Mucosa of rectum (tissue), 2 donors: ENCODE measurements around the gene CDRT15.
A peak's percentile ranks its signal among the peaks of the same experiment; 100 is the strongest.

Experiments
- H3K27ac ChIP-seq, 2 donors: one replicate each; pipeline ENCODE4 v1.7.0; 2013; ENCODE audit warnings: inconsistent platforms in 2 of 2, low read depth in 2 of 2, low read length in 2 of 2
- H3K27me3 ChIP-seq, 2 donors: one replicate each; pipeline ENCODE4 v1.7.0; 2013; ENCODE audit warnings: low read length in 2 of 2; ENCODE audit not compliant: control insufficient read depth in 2 of 2, insufficient read depth in 2 of 2
- H3K36me3 ChIP-seq, 2 donors: one replicate each; pipeline ENCODE4 v1.7.0; 2013; ENCODE audit warnings: low read length in 2 of 2; ENCODE audit not compliant: control insufficient read depth in 2 of 2, insufficient read depth in 2 of 2
- H3K4me1 ChIP-seq, 2 donors: one replicate each; pipeline ENCODE4 v1.7.0; 2013; ENCODE audit warnings: low read length in 2 of 2, mild to moderate bottlenecking in 1 of 2; ENCODE audit not compliant: control insufficient read depth in 2 of 2, insufficient read depth in 2 of 2
- H3K4me3 ChIP-seq, 2 donors: one replicate each; pipeline ENCODE4 v1.7.0; 2013; ENCODE audit warnings: low read length in 2 of 2
- H3K9ac ChIP-seq, 2 donors: one replicate each; pipeline ENCODE4 v1.7.0; 2013; ENCODE audit warnings: low read length in 2 of 2, low read depth in 1 of 2, mild to moderate bottlenecking in 1 of 2
- H3K9me3 ChIP-seq, 2 donors: one replicate each; pipeline ENCODE4 v1.7.0; 2013; ENCODE audit warnings: low read length in 2 of 2; ENCODE audit not compliant: control insufficient read depth in 2 of 2
- donor health status: healthy.
- donor health status: Normal muscosa, but diverticular disease.

The CDRT15 gene

GRCh38 chr17:14211246-14211645, 25.4 kb downstream of the CDRT15 start:
- H3K27ac ChIP-seq: no peak overlapping the region
- H3K9me3 ChIP-seq: no peaks in the 10 kb centered on the region
- no peaks in the 10 kb centered on the region for H3K27me3 ChIP-seq
- no peak overlapping the region for H3K9ac ChIP-seq
- peaks cover 12 to 15% of the 10 kb centered on the region in 2 donors for H3K36me3 ChIP-seq
- H3K4me3 ChIP-seq: no peak overlapping the region
- peaks cover 0 to 4% of the 10 kb centered on the region in 2 donors for H3K4me1 ChIP-seq

- H3K4me3 ChIP-seq: no peak overlapping the region
- H3K4me1 ChIP-seq: peaks cover 0 to 5% of the 10 kb centered on the region in 2 donors
- no peaks in the 10 kb centered on the region for H3K9me3 ChIP-seq
- H3K27me3 ChIP-seq: no peaks in the 10 kb centered on the region
- H3K9ac ChIP-seq: no peak overlapping the region
- H3K36me3 ChIP-seq: peaks cover 15 to 17% of the 10 kb centered on the region in 2 donors
- no peak overlapping the region for H3K27ac ChIP-seq
Observed at GRCh38 chr17:14209215-14209614, 27.4 kb downstream of the CDRT15 start.

- no peak overlapping the region for H3K4me3 ChIP-seq
- peaks cover 15 to 19% of the 10 kb centered on the region in 2 donors for H3K36me3 ChIP-seq
Observed at GRCh38 chr17:14207791-14208190, 28.9 kb downstream of the CDRT15 start.

GRCh38 chr17:14206891-14207290, 29.8 kb downstream of the CDRT15 start:
- H3K9ac ChIP-seq: no peak overlapping the region
- no peak overlapping the region for H3K27ac ChIP-seq
- H3K27me3 ChIP-seq: no peaks in the 10 kb centered on the region
- H3K4me1 ChIP-seq: peaks cover 0 to 6% of the 10 kb centered on the region in 2 donors
- peaks cover 15 to 19% of the 10 kb centered on the region in 2 donors for H3K36me3 ChIP-seq
- H3K4me3 ChIP-seq: no peak overlapping the region
- no peaks in the 10 kb centered on the region for H3K9me3 ChIP-seq

More at GRCh38 chr17:14207791-14208190, 28.9 kb downstream of the CDRT15 start:
- Histone ChIP-seq H3K4me1 (peaks cover 0 to 5% of the 10 kb centered on the region in 2 donors), H3K27ac (no peak overlapping the region), H3K9ac (no peak overlapping the region), H3K9me3 (no peaks in the 10 kb centered on the region), H3K27me3 (no peaks in the 10 kb centered on the region)

GRCh38 chr17:14205992-14206461, 30.6 kb downstream of the CDRT15 start:
- peak overlapping the region in 1 of 2 donors; percentile 10 for H3K27ac ChIP-seq
- no peak overlapping the region for H3K9ac ChIP-seq
- H3K36me3 ChIP-seq: peaks cover 15 to 19% of the 10 kb centered on the region in 2 donors
- H3K9me3 ChIP-seq: no peaks in the 10 kb centered on the region
- no peaks in the 10 kb centered on the region for H3K27me3 ChIP-seq
- peaks cover under 1 to 12% of the 10 kb centered on the region in 2 donors for H3K4me1 ChIP-seq
- H3K4me3 ChIP-seq: no peak overlapping the region

- Histone ChIP-seq H3K27ac (no peak overlapping the region), H3K4me3 (no peak overlapping the region), H3K27me3 (no peaks in the 10 kb centered on the region), H3K9me3 (no peaks in the 10 kb centered on the region), H3K4me1 (peaks cover 4 to 18% of the 10 kb centered on the region in 2 donors), H3K36me3 (peaks cover 15 to 19% of the 10 kb centered on the region in 2 donors), H3K9ac (no peak overlapping the region)
Observed at GRCh38 chr17:14205380-14205779, 31.3 kb downstream of the CDRT15 start.

- Histone ChIP-seq H3K27me3 (no peaks in the 10 kb centered on the region), H3K4me1 (peaks cover 4 to 20% of the 10 kb centered on the region in 2 donors), H3K4me3 (no peak overlapping the region), H3K9ac (no peak overlapping the region), H3K36me3 (peaks cover 10 to 17% of the 10 kb centered on the region in 2 donors), H3K9me3 (no peaks in the 10 kb centered on the region), H3K27ac (no peak overlapping the region)
Observed at GRCh38 chr17:14204546-14204945, 32.1 kb downstream of the CDRT15 start.

- no peaks in the 10 kb centered on the region for H3K27me3 ChIP-seq
- H3K4me3 ChIP-seq: no peak overlapping the region
- peaks cover 8 to 19% of the 10 kb centered on the region in 2 donors for H3K36me3 ChIP-seq
- peaks cover 4 to 20% of the 10 kb centered on the region in 2 donors for H3K4me1 ChIP-seq
- H3K27ac ChIP-seq: no peak overlapping the region
- no peaks in the 10 kb centered on the region for H3K9me3 ChIP-seq
- no peak overlapping the region for H3K9ac ChIP-seq
Observed at GRCh38 chr17:14204084-14204483, 32.6 kb downstream of the CDRT15 start.

- Histone ChIP-seq H3K4me1 (peaks cover 4 to 20% of the 10 kb centered on the region in 2 donors), H3K4me3 (no peak overlapping the region), H3K36me3 (peaks cover 3 to 19% of the 10 kb centered on the region in 2 donors), H3K27ac (no peak overlapping the region), H3K9ac (no peak overlapping the region), H3K27me3 (no peaks in the 10 kb centered on the region), H3K9me3 (no peaks in the 10 kb centered on the region)
Observed at GRCh38 chr17:14203388-14203787, 33.3 kb downstream of the CDRT15 start.

GRCh38 chr17:14202388-14203166, 34.1 kb downstream of the CDRT15 start:
- H3K27ac ChIP-seq: no peak overlapping the region
- no peaks in the 10 kb centered on the region for H3K9me3 ChIP-seq
- no peak overlapping the region for H3K9ac ChIP-seq
- H3K4me3 ChIP-seq: no peak overlapping the region
- no peaks in the 10 kb centered on the region for H3K27me3 ChIP-seq
- peaks cover 0 to 12% of the 10 kb centered on the region in 2 donors for H3K36me3 ChIP-seq
- peaks cover 6 to 20% of the 10 kb centered on the region in 2 donors for H3K4me1 ChIP-seq
